Adipose tissue (tissue), 3 donors: ENCODE data around the gene ATP4A. TPM values are rescaled to one million over a fixed set of nuclear protein-coding genes. Genes with fewer than 3 reads are reported as not detected.

Experiments used
- H3K27ac ChIP-seq: one replicate; pipeline ENCODE4 v1.5.1; 2013; ENCODE audit warnings: low read depth, low read length
- WGBS, 3 donors: extraction: QIAGEN DNeasy Blood & Tissue Kit; methylation state at CpG; one replicate each; pipeline ENCODE4 v1.1.7; 2013; 5-methylcytosine and 5-hydroxymethylcytosine counted together
- polyA plus RNA-seq, 3 donors: library from polyadenylated mRNA; stranded (reverse); fragments of 200-250 nt; gene quantifications; one replicate each; pipeline ENCODE4 v1.2.3, GENCODE V29; 2013
- donor health status: healthy with polysubstance abuse.
- donor health status: Bipolar disorder and iron deficiency.
- donor health status: healthy.

The ATP4A gene
- polyA plus RNA-seq, 3 donors = 1.2 to 74.4 (median 2.9) TPM

GRCh38 chr19:35553385-35554000, 10.0 kb downstream of the ATP4A start:
- H3K27ac ChIP-seq = no peak overlapping the region
- WGBS, 3 donors = 69 to 76% (median 70%) methylated on average over 12 to 14 of the region's 14 CpGs

- H3K27ac ChIP-seq = no peak overlapping the region
- 76 to 77% (median 77%) methylated on average over 13 of the region's 13 CpGs for WGBS, 3 donors
These were observed 10.7 kb downstream of the ATP4A start for GRCh38 chr19:35552534-35553384.

GRCh38 chr19:35551091-35551810, 12.2 kb downstream of the ATP4A start:
- WGBS, 3 donors = 78 to 86% (median 82%) methylated on average over 21 of the region's 21 CpGs
- H3K27ac ChIP-seq = no peak overlapping the region

GRCh38 chr19:35549879-35550523, 13.5 kb downstream of the ATP4A start:
- H3K27ac ChIP-seq = no peak overlapping the region
- 36 to 91% (median 88%) methylated on average over 15 of the region's 15 CpGs for WGBS, 3 donors

- WGBS, 3 donors = 12 to 23% (median 22%) methylated on average over 6 of the region's 6 CpGs
- no peak overlapping the region for H3K27ac ChIP-seq
These were observed 14.2 kb downstream of the ATP4A start for GRCh38 chr19:35549174-35549788.

- WGBS, 3 donors = 59 to 92% (median 86%) methylated on average over 8 of the region's 8 CpGs
These were observed 16.9 kb downstream of the ATP4A start for GRCh38 chr19:35546532-35546931.

GRCh38 chr19:35545855-35546381, 17.5 kb downstream of the ATP4A start:
- H3K27ac ChIP-seq = no peak overlapping the region
- WGBS, 3 donors = 1 to 5% (median 2%) methylated on average over 23 to 27 of the region's 27 CpGs

More at GRCh38 chr19:35546532-35546931, 16.9 kb downstream of the ATP4A start:
- H3K27ac ChIP-seq = no peak overlapping the region

GRCh38 chr19:35545001-35545854, 18.2 kb downstream of the ATP4A start, which contains the start of gene TMEM147:
Gene TMEM147 (plus strand): TSS chr19:35545626. CDS start chr19:35545740, 114 bp downstream.
- 0 to 1% (median 1%) methylated on average over 74 to 85 of the region's 85 CpGs for WGBS, 3 donors
- H3K27ac ChIP-seq = no peak within 1 kb of the TSS

GRCh38 chr19:35544110-35544802, 19.2 kb downstream of the ATP4A start:
- no peak overlapping the region for H3K27ac ChIP-seq
- whole genome bisulfite sequencing, 3 donors = 80 to 83% (median 82%) methylated on average over 3 of the region's 3 CpGs

GRCh38 chr19:35543280-35544109, 20.0 kb downstream of the ATP4A start:
- WGBS, 3 donors = 95 to 99% (median 97%) methylated on average over 15 of the region's 15 CpGs
- H3K27ac ChIP-seq = no peak overlapping the region

- no peak overlapping the region for H3K27ac ChIP-seq
- 94 to 96% (median 94%) methylated on average over 11 of the region's 11 CpGs for WGBS, 3 donors
These were observed 21.2 kb downstream of the ATP4A start for GRCh38 chr19:35542209-35542608.

GRCh38 chr19:35540356-35540927, 23.0 kb downstream of the ATP4A start:
- no peak overlapping the region for H3K27ac ChIP-seq
- 69 to 74% (median 71%) methylated on average over 7 of the region's 7 CpGs for WGBS, 3 donors

- H3K27ac ChIP-seq = no peak overlapping the region
- 82 to 93% (median 91%) methylated on average over 12 of the region's 12 CpGs for WGBS, 3 donors
These were observed 23.6 kb downstream of the ATP4A start for GRCh38 chr19:35539850-35540249.

- 75 to 87% (median 77%) methylated on average over 6 of the region's 6 CpGs for WGBS, 3 donors
- H3K27ac ChIP-seq = no peak overlapping the region
These were observed 24.1 kb downstream of the ATP4A start for GRCh38 chr19:35539314-35539713.

- 68 to 78% (median 70%) methylated on average over 10 of the region's 10 CpGs for WGBS, 3 donors
- H3K27ac ChIP-seq = no peak overlapping the region
These were observed 28.5 kb downstream of the ATP4A start for GRCh38 chr19:35534803-35535480.
